GM12891 (cell line): ENCODE results near the gene IGF2.

Experiments used
- POLR2A ChIP-seq: IDR thresholded peaks from 2 replicates; pipeline ENCODE4 v1.6.1; 2011; ENCODE audit warnings: low read depth, low read length, control low read depth
- POLR2AphosphoS5 ChIP-seq: IDR thresholded peaks from 2 replicates; pipeline ENCODE4 v1.6.1; 2011; ENCODE audit warnings: low read depth, low read length, control low read depth

GRCh38 chr11:2139621-2140337 lies 590 bp upstream of the IGF2 start:
- TF ChIP-seq POLR2AphosphoS5 (no peak), POLR2A (no peak)
